ENCODE data around the gene SLC39A11. TPM values are rescaled to one million over a fixed set of nuclear protein-coding genes. Genes with fewer than 3 reads are reported as not detected.

SLC39A11 gene
- polyA plus RNA-seq, 1 of the 3 experiments (the other 2 are of a cell fraction): 23.5 TPM

DNA sequence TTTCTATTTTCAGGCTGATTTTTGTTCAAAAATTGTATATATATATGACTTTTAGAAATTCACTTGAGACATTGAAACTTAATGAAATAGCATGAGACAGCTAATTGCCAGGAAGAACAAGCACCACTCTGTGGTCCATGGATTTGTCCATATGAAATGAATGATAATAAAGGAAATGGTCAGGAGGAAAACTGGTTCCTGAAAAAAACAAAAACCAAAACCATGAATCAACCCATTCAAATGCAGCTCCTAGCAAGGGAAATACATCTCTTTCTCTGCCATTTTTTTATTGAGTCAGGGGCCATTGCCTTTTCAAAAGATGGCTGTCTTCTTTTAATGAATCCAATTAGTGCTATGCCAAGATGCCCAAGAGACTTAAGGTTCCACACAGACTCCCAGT lies 230.7 kb downstream of the SLC39A11 start:
- Histone ChIP-seq H2AFZ (ENCODE audit: low read depth) (no peak overlapping the region), H3K27me3 (ENCODE audit: insufficient read depth) (no peaks in the 10 kb centered on the region), H3K79me2 (ENCODE audit: insufficient read depth) (no peaks in the 10 kb centered on the region), H3K4me3 (ENCODE audit: low read depth in 2 of 2, low read length in 1 of 2) (no peak overlapping the region), H3F3A (replicated peaks; ENCODE audit: insufficient read depth) (no peaks in the 10 kb centered on the region), H4K20me1 (ENCODE audit: insufficient read depth) (no peaks in the 10 kb centered on the region), H3K27ac (ENCODE audit: low read depth in 2 of 2, low read length in 1 of 2) (no peak overlapping the region), H3K4me1 (ENCODE audit: control insufficient read depth in 1 of 2, insufficient read depth in 2 of 2, low read depth in 1 of 2, low read length in 1 of 2) (no peaks in the 10 kb centered on the region; a peak in 1 of 4 replicates), H3K9me2 (no peaks in the 10 kb centered on the region), H3K9ac (no peak overlapping the region), H3K9me3 (no peaks in the 10 kb centered on the region; the same call in 1 of the 2 replicates), H3K36me3 (replicated peaks in 1 of 2; ENCODE audit: control insufficient read depth in 1 of 2, insufficient read depth in 2 of 2, low read length in 1 of 2) (no peaks in the 10 kb centered on the region), H3K4me2 (no peak overlapping the region)
- CTCF ChIA-PET: interaction anchor here (1.8 kb wide), 1 partner anchor 14 kb away, joined by 4 read pairs; no protein-coding TSS in a partner anchor
- POLR2A ChIA-PET: no interaction called here
- no peak for DNase-seq
- TF ChIP-seq CHD2 (IDR thresholded peaks at IDR 0.05; ENCODE audit: low read length, partially characterized antibody) (no peak), TCF12 (IDR thresholded peaks at IDR 0.05) (no peak), SIN3A (IDR thresholded peaks at IDR 0.05; ENCODE audit: borderline replicate concordance, low read depth, low read length) (no peak), SMC3 (IDR thresholded peaks at IDR 0.05; ENCODE audit: low read depth, low read length) (no peak), GATA2 (CRISPR knock-in tag; IDR thresholded peaks at IDR 0.05) (no peak), FOXM1 (IDR thresholded peaks at IDR 0.05; ENCODE audit: low read depth) (no peak), EP300 (IDR thresholded peaks at IDR 0.05; ENCODE audit: borderline replicate concordance in 1 of 2, low read depth in 1 of 2, low read length in 1 of 2) (no peak), RAD21 (IDR thresholded peaks at IDR 0.05; ENCODE audit: low read length) (no peak), TEAD4 (IDR thresholded peaks at IDR 0.05; ENCODE audit: borderline replicate concordance, insufficient read depth) (no peak), NFIC (IDR thresholded peaks at IDR 0.05; ENCODE audit: borderline replicate concordance) (no peak), FOSL2 (IDR thresholded peaks at IDR 0.05; ENCODE audit: borderline replicate concordance, low read depth) (no peak), RCOR1 (IDR thresholded peaks at IDR 0.05; ENCODE audit: low read length) (no peak), MEF2A (IDR thresholded peaks at IDR 0.05; ENCODE audit: borderline replicate concordance, low read depth) (no peak), FOXJ3 (CRISPR knock-in tag; IDR thresholded peaks at IDR 0.05) (no peak), POLR2AphosphoS5 (IDR thresholded peaks at IDR 0.05; ENCODE audit: low read depth, low read length) (no peak), JUND (IDR thresholded peaks at IDR 0.05) (no peak)

- no peak for DNase-seq
- no peak overlapping the region for H2AFZ ChIP-seq (ENCODE audit: low read depth)
- H3K9ac ChIP-seq: no peak overlapping the region
- H3F3A ChIP-seq (replicated peaks; ENCODE audit: insufficient read depth): no peaks in the 10 kb centered on the region
- H3K4me2 ChIP-seq: no peak overlapping the region
- WGBS (ENCODE audit: low lambda C conversion rate): 76% methylated on average over 5 of the region's 5 CpGs
- no peaks in the 10 kb centered on the region for H3K27me3 ChIP-seq (ENCODE audit: insufficient read depth)
- CTCF ChIA-PET: interaction anchor here (1.0 kb wide), 1 partner anchor 10 kb away, joined by 3 read pairs; no protein-coding TSS in a partner anchor
- no peaks in the 10 kb centered on the region; the same call in 1 of the 2 replicates for H3K9me3 ChIP-seq
- no peak overlapping the region for H3K27ac ChIP-seq (ENCODE audit: low read depth in 2 of 2, low read length in 1 of 2)
- H4K20me1 ChIP-seq (ENCODE audit: insufficient read depth): no peaks in the 10 kb centered on the region
- no peaks in the 10 kb centered on the region; a peak in 1 of 4 replicates for H3K4me1 ChIP-seq (ENCODE audit: control insufficient read depth in 1 of 2, insufficient read depth in 2 of 2, low read depth in 1 of 2, low read length in 1 of 2)
- POLR2A ChIA-PET: no interaction called here
- no peak overlapping the region for H3K4me3 ChIP-seq (ENCODE audit: low read depth in 2 of 2, low read length in 1 of 2)
- no peaks in the 10 kb centered on the region for H3K79me2 ChIP-seq (ENCODE audit: insufficient read depth)
- H3K9me2 ChIP-seq: no peaks in the 10 kb centered on the region
- no peaks in the 10 kb centered on the region for H3K36me3 ChIP-seq (replicated peaks in 1 of 2; ENCODE audit: control insufficient read depth in 1 of 2, insufficient read depth in 2 of 2, low read length in 1 of 2)
- TF ChIP-seq POLR2AphosphoS5 (IDR thresholded peaks at IDR 0.05; ENCODE audit: low read depth, low read length) (no peak), SMC3 (IDR thresholded peaks at IDR 0.05; ENCODE audit: low read depth, low read length) (no peak), RFX5 (IDR thresholded peaks at IDR 0.05; ENCODE audit: low read length) (no peak), JUND (IDR thresholded peaks at IDR 0.05) (no peak)
These were observed 231.7 kb downstream of the SLC39A11 start for GRCh38 chr17:72860778-72861177.
